NCI-H128 (cell line): Measurements from ENCODE around the gene CTBP1.

ENCODE experiments used
- DNase-seq: peaks from one replicate; lab custom pipeline; 2025; ENCODE audit not compliant: unreplicated experiment; lab: John Stamatoyannopoulos, UW

The CTBP1 gene

GRCh38 chr4:1177274-1178141 is 71.4 kb downstream of the CTBP1 start:
- no peak for DNase-seq

GRCh38 chr4:1176398-1177273 is 72.3 kb downstream of the CTBP1 start:
- DNase-seq = no peak

GRCh38 chr4:1175635-1176229 is 73.2 kb downstream of the CTBP1 start:
- no peak for DNase-seq

- no peak for DNase-seq
These were observed 73.8 kb downstream of the CTBP1 start for GRCh38 chr4:1174941-1175634.

GRCh38 chr4:1172971-1173757 is 75.8 kb downstream of the CTBP1 start:
- no peak for DNase-seq

- no peak for DNase-seq
These were observed 76.6 kb downstream of the CTBP1 start, which contains the start of gene SPON2 for GRCh38 chr4:1172228-1172851. SPON2 (minus strand) TSS chr4:1172583.

- DNase-seq = no peak
These were observed 77.4 kb downstream of the CTBP1 start for GRCh38 chr4:1171311-1172227.

GRCh38 chr4:1170976-1171310 is 78.0 kb downstream of the CTBP1 start:
- DNase-seq = no peak

- no peak for DNase-seq
These were observed 78.6 kb downstream of the CTBP1 start for GRCh38 chr4:1170156-1170975.

- no peak for DNase-seq
These were observed 79.2 kb downstream of the CTBP1 start for GRCh38 chr4:1169691-1170096.

GRCh38 chr4:1169171-1169671 is 79.7 kb downstream of the CTBP1 start:
- no peak for DNase-seq

GRCh38 chr4:1168191-1169101 is 80.5 kb downstream of the CTBP1 start:
- DNase-seq = no peak

GRCh38 chr4:1167244-1167949 is 81.5 kb downstream of the CTBP1 start:
- peak; percentile 47 for DNase-seq

GRCh38 chr4:1166509-1167243 is 82.3 kb downstream of the CTBP1 start:
- DNase-seq = no peak

- DNase-seq = no peak
These were observed 83.9 kb downstream of the CTBP1 start for GRCh38 chr4:1164956-1165545.
